CD4-positive, alpha-beta T cell treated with Interleukin-17A for 1 hour (primary cell): ENCODE measurements around the gene CENPE.
A peak's percentile ranks its signal among the peaks of the same experiment; 100 is the strongest.

Experiments
- DNase-seq: peaks from one replicate; pipeline ENCODE4 v3.0.0-alpha.2; 2020

CENPE gene

DNA sequence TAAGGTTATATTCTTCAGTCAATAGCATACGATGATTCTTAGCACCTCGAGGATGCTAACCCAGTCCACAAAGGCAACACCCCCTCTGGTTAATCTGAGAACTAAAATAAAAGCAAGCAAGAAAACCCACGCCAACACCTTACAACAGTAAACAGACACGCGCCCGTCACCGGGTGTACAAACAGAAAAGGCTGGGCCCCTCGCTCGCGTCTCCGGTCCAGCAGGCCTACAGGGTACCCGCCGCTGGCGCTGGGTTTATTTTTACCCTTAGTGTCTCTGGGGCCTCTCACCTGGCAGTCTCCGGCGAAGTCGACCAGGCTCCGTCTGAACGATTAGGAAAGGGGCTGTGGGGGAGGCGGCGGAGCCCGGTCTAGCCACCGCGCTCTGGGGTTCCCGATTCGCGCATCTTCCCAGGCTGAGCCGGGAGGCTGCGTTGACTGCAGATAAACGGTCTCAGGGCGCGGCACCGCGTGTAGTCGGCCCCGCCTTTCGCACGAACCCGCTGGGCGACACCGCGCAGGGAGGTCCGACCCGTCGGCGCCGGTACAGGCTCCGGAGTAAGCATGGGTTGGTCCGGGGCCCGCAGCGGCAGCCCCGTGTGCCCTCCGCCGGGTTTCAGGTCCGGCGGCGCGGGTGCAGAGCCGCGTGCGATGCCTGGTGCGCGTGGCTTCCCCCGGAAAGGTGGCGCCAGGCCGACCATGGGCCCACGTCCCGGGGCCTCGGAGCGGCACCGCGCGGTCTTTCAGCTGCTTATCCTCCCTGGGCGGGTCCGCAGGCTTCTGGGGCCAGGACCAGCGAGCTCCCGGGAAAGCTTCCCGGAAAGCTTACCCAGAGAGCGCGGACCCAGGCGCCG is 122.0 kb downstream of the CENPE start:
- peak; percentile 76 for DNase-seq

DNA sequence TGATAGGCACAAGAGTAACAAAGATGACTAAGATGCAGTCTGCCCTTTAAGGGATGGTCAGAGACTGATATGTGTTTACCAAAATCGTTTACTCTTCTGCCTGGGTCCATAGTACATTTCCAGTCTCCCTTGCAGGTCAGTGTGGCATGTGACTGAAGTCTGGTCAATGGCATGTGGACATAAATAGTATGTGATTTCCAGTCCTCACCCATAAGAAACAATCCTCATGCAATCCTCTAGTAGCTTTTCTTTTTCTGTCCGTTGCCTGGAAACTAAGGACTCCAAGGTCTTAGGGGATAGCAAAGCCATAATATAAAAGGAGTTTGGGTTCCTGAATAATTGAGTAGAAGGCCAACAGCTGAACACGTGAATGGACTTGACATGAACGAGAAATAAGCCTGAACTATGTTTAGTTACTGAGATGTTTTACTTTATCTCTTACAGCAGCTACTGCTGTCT is 122.7 kb downstream of the CENPE start:
- DNase-seq, result peak; percentile 10

DNA sequence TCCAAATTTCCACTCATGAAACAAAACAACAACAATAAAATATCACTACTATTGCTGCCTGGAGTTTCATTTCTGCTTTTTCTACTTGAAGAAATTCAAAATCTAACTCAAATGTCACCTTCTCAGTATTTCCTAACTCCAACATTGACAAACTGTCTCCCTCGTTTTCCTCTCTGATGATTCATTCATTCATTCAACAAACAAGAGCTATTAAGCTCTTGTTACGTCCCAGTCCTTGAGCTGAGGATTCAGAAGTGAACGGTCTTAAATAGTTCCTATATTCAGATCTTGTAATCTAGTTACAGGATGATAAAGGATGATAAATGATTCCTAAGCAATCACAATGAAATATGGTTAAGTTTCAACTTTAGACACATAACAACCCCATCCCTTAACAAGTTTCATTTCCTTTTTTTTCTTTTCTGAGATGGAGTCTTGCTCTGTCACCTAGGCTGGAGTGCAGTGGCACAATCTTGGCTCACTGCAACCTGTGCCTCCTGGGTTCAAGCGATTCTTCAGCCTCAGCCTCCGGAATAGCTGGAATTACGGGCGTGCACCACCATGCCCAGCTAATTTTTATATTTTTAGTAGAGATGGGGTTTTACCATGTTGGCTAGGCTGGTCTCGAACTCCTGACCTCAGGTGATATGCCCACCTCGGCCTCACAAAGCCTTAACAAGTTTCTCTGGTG is 123.3 kb downstream of the CENPE start:
- DNase-seq, result no peak

DNA sequence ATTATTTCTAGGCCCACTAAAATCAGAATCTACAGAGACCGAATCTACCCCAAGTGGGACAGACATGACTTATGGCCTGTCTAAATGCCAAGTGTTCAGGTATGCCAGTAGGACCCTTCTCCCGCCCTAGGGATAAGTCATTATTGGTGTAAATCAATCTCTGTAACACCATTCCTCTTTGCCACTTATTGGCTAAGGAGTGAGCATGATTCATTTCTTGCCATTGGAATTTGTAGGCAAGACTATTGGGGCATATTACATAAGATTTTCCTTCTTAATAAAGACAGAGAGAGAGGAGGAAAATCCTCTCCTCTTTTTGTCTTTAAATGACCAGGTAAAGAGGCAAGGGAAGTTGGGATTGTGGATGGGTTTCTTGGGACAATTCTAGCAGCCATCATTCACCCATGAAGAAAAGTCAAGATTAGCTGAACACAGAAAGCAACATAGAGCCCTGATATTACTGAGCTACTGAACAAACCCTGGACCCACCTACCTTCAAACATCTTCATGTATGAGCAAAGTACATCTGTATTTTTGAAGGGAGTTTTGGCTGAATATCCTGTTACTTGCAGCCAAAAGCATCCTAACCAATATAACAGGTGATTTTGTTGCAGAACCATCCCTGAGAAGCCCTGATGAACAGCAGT is 124.2 kb downstream of the CENPE start:
- DNase-seq, result no peak

DNA sequence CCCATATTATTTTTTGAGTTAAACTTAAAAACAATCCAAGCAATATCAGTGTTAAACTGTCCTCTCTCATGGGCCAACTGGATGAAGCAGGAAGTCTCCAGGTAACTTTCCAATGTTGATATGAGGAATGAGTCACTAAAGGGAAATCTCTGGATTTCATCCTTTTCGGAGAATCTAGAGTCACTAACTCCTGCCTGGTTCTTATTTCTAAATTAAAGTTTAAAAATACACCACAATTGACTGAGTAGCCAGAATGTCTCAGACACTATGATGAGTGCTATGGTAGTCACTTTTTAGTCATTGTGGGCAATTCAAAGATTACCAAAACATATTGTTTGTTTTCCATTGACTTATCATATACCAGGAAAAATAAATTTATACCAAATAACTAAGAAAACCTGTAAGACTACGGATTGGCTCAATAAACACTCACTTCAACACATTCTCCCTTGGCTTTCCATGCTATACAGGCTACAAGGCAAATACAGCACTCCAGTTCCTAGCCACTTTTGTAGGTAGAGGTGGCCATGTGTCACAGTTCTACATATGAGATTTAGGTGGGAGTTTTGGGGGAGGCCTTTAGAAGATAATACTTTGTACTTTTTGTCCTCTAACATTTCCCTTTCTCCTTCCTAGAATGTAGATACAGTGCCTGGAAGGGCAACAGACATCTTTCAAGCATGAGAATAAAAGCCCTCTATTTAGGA is 130.1 kb downstream of the CENPE start:
- DNase-seq, result no peak

DNA sequence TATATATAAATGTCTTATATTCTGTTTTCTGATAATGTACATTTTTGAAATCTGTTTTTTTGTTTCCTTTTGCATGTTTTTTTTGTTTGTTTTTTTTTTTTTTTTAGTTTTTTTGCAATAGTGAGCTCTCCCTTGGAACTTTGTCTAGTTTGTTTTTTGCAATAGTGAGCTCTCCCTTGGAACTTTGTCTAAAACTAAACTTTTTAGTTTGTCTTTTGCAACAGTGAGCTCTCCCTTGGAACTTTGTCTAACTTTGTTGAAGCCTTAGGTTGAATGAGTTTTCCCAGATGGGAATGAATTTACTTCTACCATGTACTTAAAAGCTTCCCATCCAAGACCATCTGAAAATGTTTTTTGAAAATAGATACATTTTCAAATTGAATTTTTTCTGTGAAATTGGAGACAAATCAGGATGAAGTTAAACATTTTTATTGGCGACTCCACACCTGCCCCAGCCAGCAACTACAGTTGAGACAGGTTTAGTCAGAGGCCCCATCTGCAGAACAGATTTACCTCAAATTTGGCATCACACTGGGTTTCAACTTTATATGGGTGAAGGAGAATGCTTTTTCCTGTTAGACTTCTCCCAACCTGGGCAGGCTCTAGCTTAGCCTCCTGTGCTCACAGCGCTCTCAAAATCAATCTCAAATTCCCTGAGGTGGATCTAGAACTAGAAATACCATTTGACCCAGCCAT is 137.5 kb downstream of the CENPE start:
- DNase-seq, result no peak
